Inferior parietal cortex (tissue), 1 donor: Measurements from ENCODE around the gene ANKMY1.

Experiments used
- DNase-seq: peaks from one replicate; pipeline ENCODE4 v3.0.0-alpha.2; 2016; ENCODE audit errors: extremely low spot score

ANKMY1 gene

DNA sequence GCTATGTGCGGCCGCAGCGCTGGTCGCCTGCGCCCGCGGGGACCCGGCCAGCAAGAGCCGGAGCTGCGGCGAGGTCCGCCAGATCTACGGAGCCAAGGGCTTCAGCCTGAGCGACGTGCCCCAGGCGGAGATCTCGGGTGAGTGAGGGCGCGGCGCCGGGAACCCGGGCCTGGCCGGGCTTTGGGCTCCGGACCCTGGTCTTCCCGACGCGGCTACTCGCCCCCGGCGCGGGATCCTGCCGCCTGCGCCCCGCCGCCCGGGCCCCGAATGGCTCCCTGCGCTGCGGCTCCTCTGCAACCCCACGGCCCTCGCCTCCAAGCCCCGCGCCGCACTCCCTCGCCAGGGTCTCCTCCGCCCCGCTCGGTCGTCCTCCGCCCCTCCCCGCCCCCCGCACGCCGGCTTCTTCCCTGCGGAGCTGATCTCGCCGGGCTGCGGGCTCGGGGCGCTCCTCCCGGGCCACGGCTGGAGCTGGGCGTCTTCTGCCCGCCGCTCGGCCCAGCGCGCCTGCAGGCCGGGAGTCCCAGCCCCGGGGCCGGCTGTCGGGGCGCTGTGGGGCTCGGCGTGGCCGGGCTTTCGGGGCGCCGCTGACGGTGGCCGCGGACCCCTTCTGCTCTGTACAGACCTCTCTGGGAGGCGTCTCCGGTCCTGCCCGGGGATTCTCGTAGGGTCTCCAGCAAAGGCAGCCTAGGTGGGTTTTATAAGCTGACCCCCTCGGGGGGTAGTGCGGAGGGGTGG is 121.7 kb downstream of the ANKMY1 start:
- DNase-seq = no peak

DNA sequence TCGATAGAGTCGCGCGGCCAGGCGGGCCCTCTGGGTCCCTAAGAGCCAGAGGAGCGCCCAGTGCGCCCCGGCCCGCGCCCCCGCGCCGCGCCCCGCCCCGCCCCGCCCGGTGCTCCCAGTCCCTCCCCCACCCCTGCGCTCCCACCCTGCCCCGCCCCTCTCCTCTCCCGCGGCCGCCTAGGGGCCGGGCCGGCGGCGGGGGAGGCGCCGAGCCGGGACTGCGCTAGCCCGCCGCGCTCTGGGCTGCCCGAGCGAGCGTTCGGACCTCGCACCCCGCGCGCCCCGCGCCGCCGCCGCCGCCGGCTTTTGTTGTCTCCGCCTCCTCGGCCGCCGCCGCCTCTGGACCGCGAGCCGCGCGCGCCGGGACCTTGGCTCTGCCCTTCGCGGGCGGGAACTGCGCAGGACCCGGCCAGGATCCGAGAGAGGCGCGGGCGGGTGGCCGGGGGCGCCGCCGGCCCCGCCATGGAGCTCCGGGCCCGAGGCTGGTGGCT is 122.3 kb downstream of the ANKMY1 start, which contains the start of gene GPC1:
GPC1 (plus strand) TSS at position 207 of the 491 bp plus-strand sequence; CDS start at position 463, 256 bp downstream.
- no peak for DNase-seq

DNA sequence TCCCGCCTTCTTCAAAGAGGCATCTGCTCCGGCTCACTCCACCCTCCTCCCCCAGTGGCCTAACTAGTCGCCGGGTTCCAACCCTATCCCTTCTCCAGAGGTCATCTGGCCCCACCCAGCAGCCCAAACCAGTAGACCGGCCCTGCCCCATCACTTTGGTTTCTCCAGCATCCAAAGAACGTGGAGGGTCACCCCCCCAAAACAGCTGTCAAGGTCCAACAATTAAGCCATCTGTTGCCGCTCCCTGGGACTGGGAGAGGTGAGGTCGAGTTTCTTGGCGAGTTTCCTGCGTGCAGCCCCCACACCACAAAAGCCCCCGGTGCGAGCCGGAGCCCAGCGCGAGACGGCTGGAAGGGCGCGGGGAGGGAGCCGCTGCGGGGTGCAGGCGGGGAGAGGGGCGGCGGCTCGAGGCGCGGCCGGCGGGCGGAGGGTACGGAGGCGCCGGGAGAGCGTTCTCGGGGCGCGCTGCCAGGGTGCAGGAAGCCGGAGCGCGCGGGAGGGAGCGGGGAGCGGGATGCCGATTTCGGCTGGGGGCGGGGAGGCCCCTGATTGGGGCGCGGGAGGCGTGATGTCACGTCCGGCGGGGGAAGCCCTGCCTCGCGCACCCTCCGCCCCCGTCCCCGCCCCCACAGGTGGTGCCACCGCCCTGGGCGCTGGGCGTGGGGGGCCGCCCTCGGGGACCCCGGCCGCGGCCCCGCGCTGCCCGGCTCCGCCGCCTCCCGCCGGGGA is 122.9 kb downstream of the ANKMY1 start:
- peak; percentile 69 for DNase-seq

DNA sequence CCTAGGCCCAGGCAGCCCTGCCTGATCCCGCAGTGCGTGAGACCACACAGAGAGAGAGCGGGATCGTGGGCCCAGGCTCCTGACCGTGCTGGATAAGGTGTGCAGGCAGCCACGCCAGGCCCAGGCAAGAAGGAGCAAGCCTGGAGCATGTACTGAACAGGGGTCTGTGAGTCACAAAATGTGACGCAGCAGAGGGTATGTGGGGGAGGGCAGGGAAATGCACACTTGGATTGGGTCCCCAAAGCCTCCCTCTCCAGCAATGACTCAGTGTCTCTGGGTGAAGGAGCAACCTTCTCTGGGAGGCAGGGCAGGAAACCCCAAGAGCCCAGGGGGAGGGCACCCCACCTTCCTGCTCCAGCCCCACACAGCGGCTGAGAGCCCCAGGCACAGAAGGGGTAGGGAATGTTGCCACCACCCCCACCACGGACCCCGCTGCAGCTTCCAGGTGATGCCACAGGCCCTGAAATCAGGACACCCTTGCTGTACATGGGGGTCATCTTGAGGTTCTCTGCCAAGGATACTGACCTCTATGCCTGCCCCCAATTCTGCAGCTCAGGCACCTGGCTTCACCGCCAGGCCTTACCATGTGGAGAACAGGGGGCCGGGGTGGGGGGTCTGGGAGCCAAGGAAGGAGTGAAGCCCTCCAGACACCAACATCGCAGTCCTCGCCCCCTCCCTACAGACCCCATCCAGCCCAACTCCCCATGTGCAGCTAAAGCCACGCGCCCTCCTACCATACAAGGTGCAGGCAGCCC is 123.6 kb downstream of the ANKMY1 start:
- DNase-seq = no peak

DNA sequence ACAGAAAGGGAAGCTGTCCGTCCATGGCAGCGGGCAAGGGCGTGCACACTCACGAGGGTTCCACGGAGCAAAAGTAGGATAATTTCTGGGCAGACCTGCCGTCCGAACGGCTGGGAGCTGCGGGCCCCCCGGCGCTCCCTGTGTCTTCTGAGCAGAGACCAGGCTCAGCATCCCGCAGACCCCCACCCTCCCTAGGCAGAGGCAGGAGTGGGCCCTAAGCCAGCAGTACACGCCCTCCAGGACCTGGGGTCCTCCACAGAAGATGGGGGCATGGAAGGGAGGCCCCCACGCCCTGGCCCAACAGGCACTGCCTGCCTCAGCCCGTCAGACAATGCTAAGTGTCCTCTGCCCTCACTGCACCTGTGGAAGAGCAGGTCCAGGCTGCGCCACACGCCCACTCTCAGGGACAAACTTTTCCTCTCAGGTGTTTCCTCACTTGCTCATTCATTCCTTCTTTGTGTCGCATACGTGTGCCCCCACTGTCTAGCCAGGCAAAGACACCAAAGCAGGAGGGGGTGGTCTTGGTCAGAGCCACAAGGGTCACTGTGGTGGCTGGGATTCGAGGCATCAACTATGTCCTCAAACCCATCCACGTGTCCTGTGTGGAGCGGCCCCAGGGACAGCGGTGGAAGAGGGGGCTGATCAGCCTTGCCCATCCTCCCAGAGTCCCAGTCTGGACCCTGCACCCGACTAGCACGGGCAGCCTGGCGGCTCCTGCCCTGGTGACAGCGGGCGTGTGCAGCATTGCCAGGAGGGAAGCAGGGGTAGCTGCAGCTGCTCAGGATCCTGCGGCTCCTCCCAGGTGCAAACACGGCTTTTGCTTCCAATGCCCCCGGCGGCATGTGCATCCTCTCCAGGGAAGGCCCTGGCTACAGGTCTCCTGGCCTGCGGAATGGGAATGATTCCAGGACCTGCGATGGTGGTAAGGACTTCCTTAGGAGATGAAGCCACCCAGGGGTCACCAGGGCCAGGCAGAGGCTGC is 124.7 kb downstream of the ANKMY1 start:
- DNase-seq = no peak

DNA sequence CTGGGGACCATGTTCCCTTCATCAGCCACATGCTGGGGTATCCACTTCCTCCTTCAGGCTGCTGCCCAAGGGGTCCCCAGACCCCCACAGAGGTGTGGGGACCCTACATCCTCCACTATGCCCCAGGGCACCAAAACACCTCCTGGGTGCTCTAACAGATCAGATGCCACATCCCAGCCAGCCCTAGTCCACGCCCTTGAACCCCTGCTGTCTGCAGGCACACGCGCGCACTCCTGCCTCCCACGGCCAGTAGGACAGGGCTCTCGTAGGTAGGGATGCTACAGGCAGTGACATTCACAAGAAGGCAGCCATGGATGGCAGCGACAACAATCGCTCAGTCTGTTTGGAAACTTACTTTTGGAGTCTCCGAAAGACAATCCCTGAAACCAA is 125.4 kb downstream of the ANKMY1 start:
- no peak for DNase-seq

DNA sequence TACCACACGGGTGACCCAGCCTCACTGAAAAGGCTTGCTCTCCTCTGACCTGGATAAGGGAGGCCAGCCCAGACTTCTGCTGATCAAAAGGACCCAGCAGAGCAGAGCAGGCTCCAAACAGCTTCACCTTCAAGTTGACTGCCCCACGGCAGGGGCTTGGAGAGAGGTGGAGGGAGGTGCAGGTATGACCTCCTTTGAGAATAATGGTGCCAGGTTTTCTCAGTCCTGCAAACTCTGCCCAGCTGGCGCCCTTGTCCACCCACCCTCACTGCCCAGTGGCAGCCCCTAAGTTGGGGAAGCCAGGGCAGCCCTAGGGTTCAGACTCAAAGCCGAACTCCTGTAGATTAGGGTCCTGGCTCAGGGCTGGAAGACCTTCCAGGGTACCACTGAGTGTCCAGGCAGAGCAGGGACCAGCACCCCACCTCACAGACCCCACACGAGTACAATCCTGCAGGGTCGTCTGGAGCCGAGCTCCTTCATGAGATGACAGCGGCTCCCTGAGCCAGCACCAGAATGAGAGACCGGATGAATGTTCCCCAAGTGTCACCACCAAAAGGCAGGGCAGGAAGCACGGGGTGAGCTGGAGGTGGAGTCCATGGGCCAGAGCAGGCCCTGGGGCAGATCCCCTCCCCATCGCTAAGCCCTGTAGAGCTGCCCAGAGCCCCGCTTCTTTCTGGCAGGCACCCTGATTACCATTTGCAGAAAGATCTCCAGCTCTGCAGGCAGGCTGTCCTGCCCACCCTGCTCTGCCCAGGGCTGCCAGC is 125.9 kb downstream of the ANKMY1 start:
- no peak for DNase-seq

DNA sequence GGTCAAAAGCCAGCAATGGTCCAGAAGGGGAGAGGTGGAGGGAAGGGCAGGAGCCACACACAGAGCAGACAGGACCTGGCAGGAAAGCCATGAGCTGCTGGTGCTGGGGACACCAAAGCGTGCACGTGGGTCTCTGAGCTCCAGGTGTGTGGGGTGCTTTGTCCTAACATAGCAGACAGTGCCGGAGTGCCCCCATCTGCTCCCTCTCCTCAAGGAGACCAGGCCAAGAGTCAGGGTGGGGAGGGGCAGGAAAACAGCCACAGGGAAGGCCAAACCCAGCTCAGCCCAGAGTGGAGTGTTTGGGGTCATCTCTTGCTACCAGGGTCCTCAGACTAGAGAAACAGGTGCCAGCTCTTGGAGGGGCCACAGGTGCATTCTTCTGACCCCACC is 126.5 kb downstream of the ANKMY1 start:
- DNase-seq = no peak

DNA sequence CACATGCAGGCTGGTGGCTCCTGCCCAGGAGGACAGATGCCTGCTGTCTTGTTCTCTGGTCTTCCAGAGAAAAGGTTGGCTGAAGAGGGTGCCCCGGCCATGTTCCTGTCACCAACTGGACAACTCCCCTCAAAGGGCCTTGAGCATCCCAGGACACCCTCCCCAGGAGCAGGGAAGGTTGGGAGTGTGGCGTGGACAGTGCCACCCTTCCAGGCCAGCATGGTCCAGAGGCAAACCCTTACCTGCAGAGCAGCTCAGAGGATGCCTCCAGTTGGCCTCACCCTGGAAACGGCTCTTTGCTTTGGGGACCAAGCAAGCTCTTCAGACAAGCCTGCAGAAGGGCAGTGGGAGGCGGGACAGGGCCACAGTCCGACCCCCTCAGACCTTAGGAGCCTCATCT is 127.2 kb downstream of the ANKMY1 start:
- DNase-seq = no peak

DNA sequence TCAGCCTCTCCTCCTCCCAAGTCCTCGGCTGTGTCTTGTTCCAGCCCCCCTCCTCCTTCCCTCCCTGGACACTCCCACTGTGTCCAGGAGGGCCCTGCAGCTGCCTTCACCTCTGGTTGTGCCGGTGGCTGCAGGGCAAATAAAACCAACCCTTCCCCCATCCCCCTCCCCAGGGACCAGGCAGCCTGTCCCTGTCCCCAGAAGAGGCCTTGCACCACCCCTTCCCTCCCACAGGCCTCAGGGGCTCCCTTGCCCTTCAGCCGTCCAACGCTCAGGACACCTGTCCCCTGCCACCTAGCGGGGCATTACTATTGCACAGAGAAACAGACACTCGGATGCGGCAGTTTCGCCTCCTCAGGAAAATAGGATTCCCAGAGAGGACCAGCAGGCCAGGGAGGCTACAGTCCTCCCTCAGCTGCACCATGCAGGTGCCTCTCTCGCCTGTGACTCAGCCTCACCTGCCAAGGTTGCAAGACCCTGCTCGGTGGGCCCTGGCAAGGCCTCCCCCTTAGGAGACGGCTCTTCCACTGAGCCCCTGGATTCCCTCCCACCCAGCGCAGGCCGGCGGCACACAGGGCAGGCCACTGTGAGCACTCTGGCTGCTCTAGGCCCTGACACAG is 127.8 kb downstream of the ANKMY1 start:
- no peak for DNase-seq
